CD4-positive, alpha-beta T cell treated with Interleukin-17A for 4 hours (primary cell): ENCODE measurements around the gene ZNF669.

Experiments used
- DNase-seq: peaks from one replicate; pipeline ENCODE4 v3.0.0-alpha.2; 2020; ENCODE audit warnings: mixed read lengths

ZNF669 gene

GRCh38 chr1:247110627-247111258, 6.6 kb upstream of the ZNF669 start:
- DNase-seq, result peak; percentile 25

- DNase-seq, result no peak
Measured at GRCh38 chr1:247107694-247108093, 3.5 kb upstream of the ZNF669 start.

- DNase-seq, result no peak
Measured at GRCh38 chr1:247105966-247106365, 1.8 kb upstream of the ZNF669 start.

GRCh38 chr1:247104965-247105364, 809 bp upstream of the ZNF669 start:
- no peak for DNase-seq

- DNase-seq, result no peak
Measured at GRCh38 chr1:247102381-247102780, 1.8 kb downstream of the ZNF669 start.

- no peak for DNase-seq
Measured at GRCh38 chr1:247100676-247101279, 3.4 kb downstream of the ZNF669 start.

- DNase-seq, result no peak
Measured at GRCh38 chr1:247096958-247097357, 7.2 kb downstream of the ZNF669 start.

- no peak for DNase-seq
Measured at GRCh38 chr1:247096544-247096943, 7.6 kb downstream of the ZNF669 start.

GRCh38 chr1:247096112-247096511, 8.0 kb downstream of the ZNF669 start:
- no peak for DNase-seq

GRCh38 chr1:247090455-247090854, 13.7 kb downstream of the ZNF669 start:
- no peak for DNase-seq

- no peak for DNase-seq
Measured at GRCh38 chr1:247089616-247090375, 14.4 kb downstream of the ZNF669 start.

- no peak for DNase-seq
Measured at GRCh38 chr1:247088967-247089366, 15.2 kb downstream of the ZNF669 start.

GRCh38 chr1:247087256-247087655, 16.9 kb downstream of the ZNF669 start:
- DNase-seq, result no peak

GRCh38 chr1:247085310-247085709, 18.8 kb downstream of the ZNF669 start:
- DNase-seq, result no peak

- no peak for DNase-seq
Measured at GRCh38 chr1:247084771-247085170, 19.4 kb downstream of the ZNF669 start.

- peak; percentile 19 for DNase-seq
Measured at GRCh38 chr1:247079141-247079874, 24.8 kb downstream of the ZNF669 start.

- DNase-seq, result peak; percentile 91
Measured at GRCh38 chr1:247078258-247079140, 25.7 kb downstream of the ZNF669 start, which contains the start of gene ZNF670. Gene ZNF670, minus strand, starts transcription at chr1:247078811. Its CDS starts 215 bp downstream, at chr1:247078596.

- no peak for DNase-seq
Measured at GRCh38 chr1:247077876-247078257, 26.3 kb downstream of the ZNF669 start.

- DNase-seq, result no peak
Measured at GRCh38 chr1:247077213-247077612, 26.9 kb downstream of the ZNF669 start.

GRCh38 chr1:247070645-247071044, 33.5 kb downstream of the ZNF669 start:
- DNase-seq, result no peak

GRCh38 chr1:247064304-247064703, 39.9 kb downstream of the ZNF669 start:
- no peak for DNase-seq

GRCh38 chr1:247060771-247061170, 43.4 kb downstream of the ZNF669 start:
- no peak for DNase-seq
